ENCODE results near the gene RIPPLY3. TPM values are rescaled to one million over a fixed set of nuclear protein-coding genes. Genes with fewer than 3 reads are reported as not detected.
"Not testable (repeated sequence)": the region's sequence is repeated elsewhere in the genome, so short reads cannot be mapped to it uniquely, and the experiment has no call there.

The RIPPLY3 gene
- total RNA-seq, 1 experiment from 2014 or later = not detected

DNA sequence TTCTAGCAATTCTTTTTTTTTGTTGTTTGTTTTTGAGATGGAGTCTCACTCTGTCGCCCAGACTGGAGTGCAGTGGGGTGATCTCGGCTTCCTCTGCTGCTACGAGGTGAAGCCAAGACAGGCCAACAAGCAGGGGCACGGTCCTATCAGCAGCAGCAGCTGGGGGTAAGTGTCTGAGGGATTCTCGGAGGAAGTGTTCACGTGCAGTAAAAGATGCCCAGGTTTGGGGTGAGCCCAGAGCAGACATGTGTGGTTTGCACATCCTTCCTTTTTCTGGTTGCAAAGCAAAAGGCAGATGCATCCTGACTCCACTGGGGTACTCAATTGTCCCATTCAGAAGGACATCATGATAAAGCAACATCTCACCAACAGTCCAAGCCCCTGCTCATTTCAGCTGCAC, 38.6 kb downstream of the RIPPLY3 start:
- in situ Hi-C loops (cut with HindIII; ENCODE audit: low pct_unique_long_range_greater_than_20kb, low sequenced_read_pairs) = no loop called here
- no peak for DNase-seq (ENCODE audit: low read depth)

DNA sequence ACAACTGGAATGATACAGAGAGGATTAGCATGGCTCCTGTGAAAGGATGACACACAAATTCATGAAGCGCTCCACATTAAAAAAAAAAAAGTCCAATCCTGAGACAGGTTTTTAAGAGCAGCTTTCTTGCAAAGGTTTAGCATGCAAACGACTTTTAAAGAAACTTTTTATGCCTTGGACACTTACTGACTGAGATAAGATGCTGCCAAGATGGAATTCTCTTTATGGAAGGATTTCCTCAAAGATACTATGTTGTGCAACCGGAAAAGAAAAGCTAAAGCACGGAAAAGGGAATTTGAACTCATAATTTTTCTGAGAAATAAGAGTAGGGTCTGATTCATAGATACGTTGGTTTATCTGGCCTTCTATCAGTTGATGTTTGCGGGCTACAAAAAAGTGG, 39.1 kb downstream of the RIPPLY3 start:
- DNase-seq (ENCODE audit: low read depth) = no peak
- in situ Hi-C loops (cut with HindIII; ENCODE audit: low pct_unique_long_range_greater_than_20kb, low sequenced_read_pairs) = no loop called here

- peak; percentile 34 for DNase-seq (ENCODE audit: low read depth)
- in situ Hi-C loops (cut with HindIII; ENCODE audit: low pct_unique_long_range_greater_than_20kb, low sequenced_read_pairs) = no loop called here
Observed at GRCh38 chr21:37047079-37047478, 40.6 kb downstream of the RIPPLY3 start.

GRCh38 chr21:37049741-37050140, 43.2 kb downstream of the RIPPLY3 start:
- in situ Hi-C loops (cut with HindIII; ENCODE audit: low pct_unique_long_range_greater_than_20kb, low sequenced_read_pairs); DNase-seq (ENCODE audit: low read depth): not testable (repeated sequence)

DNA sequence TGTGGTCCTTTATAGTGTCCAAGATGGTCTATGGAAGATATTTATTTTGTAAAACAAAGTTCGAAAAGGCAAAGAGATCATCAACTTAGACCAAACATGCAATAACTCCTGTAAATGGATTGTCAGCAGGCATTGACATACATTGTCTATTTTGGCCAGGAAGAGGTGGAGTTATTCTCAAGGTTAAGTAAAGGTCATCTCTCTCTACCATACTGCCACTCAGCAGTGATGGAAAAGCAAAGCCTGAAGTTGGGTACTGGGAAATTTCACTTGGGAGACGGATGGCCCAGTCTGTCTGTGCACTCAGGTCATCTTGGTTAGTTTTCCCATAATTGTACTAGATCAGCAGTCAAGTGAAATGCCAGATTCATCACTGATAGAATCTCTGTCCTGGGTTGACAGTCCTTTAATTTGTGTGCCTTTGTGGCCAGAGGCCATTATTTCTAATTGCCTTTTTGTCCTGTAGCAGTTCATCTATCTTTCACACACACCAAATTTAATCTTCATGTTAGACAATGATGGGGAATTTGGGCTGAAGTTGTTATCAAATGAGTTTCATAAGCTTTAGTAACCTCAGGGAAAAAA, 48.9 kb downstream of the RIPPLY3 start:
- no peak for DNase-seq (ENCODE audit: low read depth)
- in situ Hi-C loops (cut with HindIII; ENCODE audit: low pct_unique_long_range_greater_than_20kb, low sequenced_read_pairs) = no loop called here

DNA sequence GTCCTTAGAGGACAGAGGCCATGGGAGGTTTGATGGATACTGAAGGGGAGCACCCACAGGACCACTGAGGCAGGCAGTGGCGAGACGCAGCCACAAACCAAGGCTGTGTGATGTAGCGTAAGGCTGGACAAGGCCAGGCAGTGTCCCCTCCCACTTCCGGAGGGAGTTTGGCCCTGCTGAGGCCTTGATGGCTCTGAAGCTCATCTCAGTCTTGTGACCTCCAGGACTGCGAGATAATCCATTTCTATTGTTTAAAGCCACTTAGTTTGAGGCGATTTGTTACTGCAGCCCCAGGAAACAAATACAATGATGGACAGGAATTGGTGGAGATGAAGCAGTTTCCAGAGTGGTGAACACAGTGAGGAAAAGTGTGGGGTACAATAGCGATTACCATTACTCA, 51.1 kb downstream of the RIPPLY3 start:
- DNase-seq (ENCODE audit: low read depth) = no peak
- in situ Hi-C loops (cut with HindIII; ENCODE audit: low pct_unique_long_range_greater_than_20kb, low sequenced_read_pairs) = no loop called here

DNA sequence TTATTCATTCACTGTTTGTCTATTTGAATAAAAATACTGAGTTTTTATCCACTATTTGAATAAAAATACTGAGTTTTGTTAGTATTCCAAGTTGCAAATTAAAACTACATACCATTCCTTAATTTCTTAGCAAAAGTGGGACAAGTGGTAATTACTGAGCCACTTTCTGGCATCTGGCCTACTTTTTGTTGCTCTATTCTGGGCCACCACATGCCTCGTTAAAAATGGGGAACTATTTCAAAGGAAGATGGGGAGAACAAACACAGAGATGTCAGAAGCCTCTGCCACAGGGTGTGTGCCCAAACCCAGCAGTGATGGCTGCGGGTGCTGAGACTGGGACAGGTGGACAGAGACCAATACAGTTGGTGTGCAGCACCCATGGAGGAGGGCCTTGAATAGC, 51.8 kb downstream of the RIPPLY3 start:
- no peak for DNase-seq (ENCODE audit: low read depth)
- in situ Hi-C loops (cut with HindIII; ENCODE audit: low pct_unique_long_range_greater_than_20kb, low sequenced_read_pairs) = no loop called here

DNA sequence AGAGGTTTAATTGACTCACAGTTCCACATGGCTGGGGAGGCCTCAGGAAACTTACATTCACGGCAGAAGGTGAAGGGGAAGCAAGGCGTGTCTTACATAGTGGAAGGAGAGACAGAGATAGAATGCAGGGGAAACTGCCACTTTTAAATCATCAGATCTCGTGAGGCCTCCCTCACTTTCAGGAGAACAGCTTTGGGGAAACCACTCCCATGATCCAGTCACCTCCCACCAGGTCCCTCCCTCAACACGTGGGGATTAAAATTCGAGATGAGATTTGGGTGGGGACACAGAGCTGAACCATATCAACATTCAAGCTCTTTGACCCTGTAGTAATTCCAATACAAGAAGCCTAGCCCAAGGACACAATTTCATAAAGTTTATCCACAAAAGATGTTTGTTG, 52.7 kb downstream of the RIPPLY3 start:
- in situ Hi-C loops (cut with HindIII; ENCODE audit: low pct_unique_long_range_greater_than_20kb, low sequenced_read_pairs) = no loop called here
- DNase-seq (ENCODE audit: low read depth) = no peak

GRCh38 chr21:37060296-37060695, 53.8 kb downstream of the RIPPLY3 start:
- in situ Hi-C loops (cut with HindIII; ENCODE audit: low pct_unique_long_range_greater_than_20kb, low sequenced_read_pairs) = no loop called here
- peak; percentile 91 for DNase-seq (ENCODE audit: low read depth)

GRCh38 chr21:37061926-37062592, 55.6 kb downstream of the RIPPLY3 start:
- in situ Hi-C loops (cut with HindIII; ENCODE audit: low pct_unique_long_range_greater_than_20kb, low sequenced_read_pairs) = no loop called here
- DNase-seq (ENCODE audit: low read depth) = no peak

- no peak for DNase-seq (ENCODE audit: low read depth)
- in situ Hi-C loops (cut with HindIII; ENCODE audit: low pct_unique_long_range_greater_than_20kb, low sequenced_read_pairs) = no loop called here
Observed at GRCh38 chr21:37062593-37062935, 56.1 kb downstream of the RIPPLY3 start.

GRCh38 chr21:37063433-37063832, 56.9 kb downstream of the RIPPLY3 start:
- in situ Hi-C loops (cut with HindIII; ENCODE audit: low pct_unique_long_range_greater_than_20kb, low sequenced_read_pairs) = no loop called here
- no peak for DNase-seq (ENCODE audit: low read depth)

DNA sequence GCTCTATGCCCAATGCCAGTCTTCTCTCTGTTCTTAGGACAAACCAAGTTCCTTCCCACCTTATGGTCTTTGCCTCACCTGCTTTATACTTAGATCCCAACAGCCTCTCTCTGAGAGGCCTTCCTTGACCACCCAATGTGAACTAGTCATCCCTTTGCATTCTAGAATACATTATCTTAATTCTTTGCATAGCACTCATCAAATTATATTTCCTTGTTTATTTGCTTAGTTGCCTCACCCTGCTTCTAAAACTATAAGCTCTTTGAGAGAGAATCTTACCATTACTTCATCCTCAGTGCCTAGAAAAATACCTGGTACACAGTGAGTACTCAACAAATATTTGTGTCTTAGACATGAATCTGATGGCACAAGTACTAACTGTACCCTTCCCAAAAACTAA, 58.3 kb downstream of the RIPPLY3 start:
- in situ Hi-C loops (cut with HindIII; ENCODE audit: low pct_unique_long_range_greater_than_20kb, low sequenced_read_pairs) = no loop called here
- DNase-seq (ENCODE audit: low read depth) = peak; percentile 25

GRCh38 chr21:37065561-37066177, 59.2 kb downstream of the RIPPLY3 start:
- in situ Hi-C loops (cut with HindIII; ENCODE audit: low pct_unique_long_range_greater_than_20kb, low sequenced_read_pairs) = no loop called here
- DNase-seq (ENCODE audit: low read depth) = no peak

Other genes starting within 250 kb of the RIPPLY3 start
- 10.4 and 20.2 TPM in 2 replicates for gene HLCS, start 40.0 kb upstream of the RIPPLY3 start, total RNA-seq (2014; rRNA removed; shearing (Covaris generic); ENCODE audit: low replicate concordance)
- gene PIGP, start 66.4 kb downstream of the RIPPLY3 start, total RNA-seq (2014; rRNA removed; shearing (Covaris generic); ENCODE audit: low replicate concordance) = 78.5 and 83.9 TPM in 2 replicates
- gene TTC3, start 66.6 kb downstream of the RIPPLY3 start, total RNA-seq (2014; rRNA removed; shearing (Covaris generic); ENCODE audit: low replicate concordance) = 46.5 and 100 TPM in 2 replicates